HG02840 (cell line): ENCODE measurements around the gene AKAP5.
"Not testable (repeated sequence)": the region's sequence is repeated elsewhere in the genome, so short reads cannot be mapped to it uniquely, and the experiment has no call there.

Source experiments
- ATAC-seq: cut with Tn5 transposase; IDR thresholded peaks from one replicate; pipeline ENCODE4 v1.9.1; 2021; ENCODE audit warnings: mild to moderate bottlenecking, moderate library complexity, moderate number of reproducible peaks; ENCODE audit not compliant: unreplicated experiment, low FRiP score

Gene AKAP5

DNA sequence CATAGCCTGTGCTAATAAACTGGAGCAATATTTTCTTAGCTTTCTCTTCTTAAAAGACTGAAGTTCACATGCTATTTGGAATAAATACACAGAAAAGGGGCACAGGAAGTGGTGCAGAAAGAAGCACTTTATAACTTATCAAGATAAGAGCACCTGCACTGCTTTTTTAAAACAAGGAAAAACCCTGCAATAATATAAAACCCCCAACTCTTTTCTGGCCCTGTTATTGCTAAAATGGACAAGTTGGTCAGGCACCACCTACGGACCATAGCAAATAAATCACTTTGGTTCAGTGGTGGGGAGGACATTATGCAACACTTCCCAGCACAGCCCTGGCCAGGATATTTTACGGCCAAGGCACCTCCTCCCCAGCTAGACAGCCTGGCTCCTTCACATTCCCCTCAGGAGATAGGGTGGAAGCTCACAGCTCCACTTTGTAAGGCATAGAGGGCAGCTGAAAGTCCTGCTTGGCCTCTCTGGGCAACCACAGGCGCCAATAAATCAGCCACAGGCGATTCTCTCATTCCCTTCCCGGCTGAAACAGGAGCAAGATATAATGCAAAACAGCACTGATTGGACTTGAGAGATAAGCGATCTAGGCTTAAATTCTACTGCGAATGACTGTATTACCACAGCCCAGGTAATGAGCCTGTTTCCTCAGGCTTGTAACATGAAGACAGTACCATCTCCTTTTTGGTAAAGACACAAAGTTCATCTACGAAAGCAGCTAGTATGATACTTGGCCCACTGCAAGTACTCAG is 36.3 kb downstream of the AKAP5 start:
- ATAC-seq = no peak

DNA sequence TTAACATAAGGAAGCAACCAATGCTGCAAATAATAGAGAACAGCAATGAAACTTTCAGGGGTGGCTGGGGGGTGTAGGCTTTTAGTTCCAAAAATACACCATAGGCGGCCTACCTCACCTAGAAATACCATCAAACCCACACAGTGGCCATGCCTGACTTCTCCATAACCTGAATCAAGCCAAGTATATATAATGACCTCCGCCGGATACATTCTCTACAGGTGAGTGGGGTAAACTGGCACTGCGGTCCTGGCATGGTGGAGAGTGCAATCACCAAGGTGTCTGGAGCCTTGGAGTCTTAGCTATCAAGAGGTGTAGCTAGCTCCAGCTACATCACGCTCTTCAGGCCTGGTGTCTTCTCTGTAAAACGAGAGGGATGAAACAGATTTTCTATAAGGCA is 37.2 kb downstream of the AKAP5 start:
- ATAC-seq = no peak

DNA sequence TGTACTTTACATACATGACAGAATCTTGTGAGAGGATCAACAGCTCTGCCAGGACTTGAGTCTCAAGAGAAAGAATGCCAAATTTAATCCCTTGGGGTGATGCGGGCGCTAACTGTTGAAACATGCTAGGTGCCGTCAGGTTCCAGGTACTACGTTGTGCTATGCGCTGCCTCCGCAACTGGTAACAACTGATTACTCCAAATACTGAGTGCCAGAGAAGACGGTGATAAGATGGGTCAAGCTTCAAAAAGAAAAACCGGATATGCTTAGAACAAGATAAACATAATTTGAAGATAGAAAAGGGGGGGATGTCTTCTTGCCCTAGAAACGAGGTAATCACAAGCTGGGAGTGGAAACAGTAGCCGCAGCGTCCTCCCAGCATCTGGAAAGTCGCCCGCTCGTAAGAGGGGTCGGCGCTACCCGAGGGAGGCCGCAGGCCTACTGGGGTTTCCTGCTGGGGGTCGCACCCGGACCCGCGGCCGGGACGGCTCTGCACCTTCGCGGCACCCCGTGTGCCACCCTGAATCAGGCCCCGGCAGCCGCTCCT is 37.7 kb downstream of the AKAP5 start:
- ATAC-seq = peak; percentile 5

DNA sequence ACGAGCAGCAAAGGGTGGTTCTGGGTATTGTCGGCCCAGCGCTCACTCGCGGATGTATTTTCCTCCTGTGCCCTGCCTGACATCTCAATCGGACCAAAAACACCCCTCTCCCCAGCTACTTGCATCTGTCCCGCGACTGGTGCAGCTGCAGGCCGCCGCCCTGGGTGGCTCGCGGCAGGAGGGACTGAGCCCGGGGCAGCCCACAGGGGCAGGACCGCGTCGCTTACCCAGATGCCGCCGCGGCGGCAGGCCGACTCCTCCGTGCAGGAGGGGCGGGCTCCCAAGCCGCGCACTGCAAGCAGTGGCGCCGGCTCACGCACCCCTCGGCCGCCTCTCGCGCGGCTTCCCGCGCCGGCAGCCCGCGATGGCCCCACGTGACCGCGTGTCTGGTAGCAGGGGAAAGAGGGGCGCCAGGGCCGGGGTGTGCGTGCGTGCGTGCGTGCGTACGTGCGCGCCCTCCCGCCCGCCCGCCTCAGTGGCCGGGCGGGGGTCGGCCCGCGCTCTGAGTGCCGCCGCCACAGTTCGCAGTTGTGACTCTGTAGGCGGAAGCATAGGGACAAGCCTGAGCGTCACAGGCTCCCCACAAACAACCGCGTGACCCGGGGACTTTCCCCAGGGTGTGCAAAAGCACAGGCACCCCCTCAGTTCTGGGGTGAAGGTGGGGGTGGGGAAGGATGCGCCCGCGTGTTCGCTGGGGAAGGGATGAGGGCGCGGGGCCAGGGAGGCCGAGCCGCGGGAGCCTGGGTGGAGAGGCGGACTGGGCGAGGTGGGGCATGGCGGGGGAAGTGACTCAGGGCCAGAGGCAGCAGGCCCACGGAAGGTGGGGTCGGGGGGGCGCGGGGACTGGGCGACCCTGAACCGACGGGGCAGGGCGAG is 38.4 kb downstream of the AKAP5 start, which contains the start of gene ZBTB25:
ZBTB25 (minus strand) TSS at position 405 of the 876 bp plus-strand sequence. CDS start 13,305 bp downstream, outside the sequence.
- ATAC-seq = peak; percentile 62

DNA sequence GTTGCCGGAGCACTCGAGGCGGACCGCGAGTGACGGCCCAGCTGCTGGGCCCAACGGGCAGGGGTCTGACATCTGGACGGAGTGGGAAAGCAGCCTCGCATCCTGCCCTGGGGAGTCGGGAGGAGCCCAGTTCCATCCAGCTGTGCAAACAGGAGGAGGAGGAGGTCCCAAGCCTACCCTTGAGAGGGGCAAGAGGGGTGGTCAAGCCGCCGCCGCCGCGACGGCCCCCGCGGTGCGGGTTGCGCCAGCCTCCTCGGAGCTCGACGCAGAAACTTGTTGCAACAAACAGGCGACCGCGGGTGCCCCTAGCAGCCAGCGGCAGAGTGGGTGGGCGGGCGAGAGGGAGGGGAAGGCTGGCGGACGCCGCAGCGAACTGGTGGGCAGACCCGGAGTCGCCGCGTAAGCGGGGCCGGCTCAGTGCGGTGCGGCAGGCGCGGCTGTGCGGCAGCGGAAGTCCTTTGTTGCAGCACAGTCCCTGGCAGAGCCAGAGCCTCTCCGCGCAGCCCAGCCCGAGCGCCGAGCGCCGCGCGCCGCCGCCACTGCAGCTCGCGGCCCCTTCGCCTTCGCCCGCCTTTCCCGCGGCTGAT is 39.1 kb downstream of the AKAP5 start, which contains the start of gene ZBTB1:
ZBTB1 (plus strand) TSS at position 461 of the 587 bp plus-strand sequence. CDS start 16,735 bp downstream, outside the sequence.
- peak; percentile 26 for ATAC-seq

DNA sequence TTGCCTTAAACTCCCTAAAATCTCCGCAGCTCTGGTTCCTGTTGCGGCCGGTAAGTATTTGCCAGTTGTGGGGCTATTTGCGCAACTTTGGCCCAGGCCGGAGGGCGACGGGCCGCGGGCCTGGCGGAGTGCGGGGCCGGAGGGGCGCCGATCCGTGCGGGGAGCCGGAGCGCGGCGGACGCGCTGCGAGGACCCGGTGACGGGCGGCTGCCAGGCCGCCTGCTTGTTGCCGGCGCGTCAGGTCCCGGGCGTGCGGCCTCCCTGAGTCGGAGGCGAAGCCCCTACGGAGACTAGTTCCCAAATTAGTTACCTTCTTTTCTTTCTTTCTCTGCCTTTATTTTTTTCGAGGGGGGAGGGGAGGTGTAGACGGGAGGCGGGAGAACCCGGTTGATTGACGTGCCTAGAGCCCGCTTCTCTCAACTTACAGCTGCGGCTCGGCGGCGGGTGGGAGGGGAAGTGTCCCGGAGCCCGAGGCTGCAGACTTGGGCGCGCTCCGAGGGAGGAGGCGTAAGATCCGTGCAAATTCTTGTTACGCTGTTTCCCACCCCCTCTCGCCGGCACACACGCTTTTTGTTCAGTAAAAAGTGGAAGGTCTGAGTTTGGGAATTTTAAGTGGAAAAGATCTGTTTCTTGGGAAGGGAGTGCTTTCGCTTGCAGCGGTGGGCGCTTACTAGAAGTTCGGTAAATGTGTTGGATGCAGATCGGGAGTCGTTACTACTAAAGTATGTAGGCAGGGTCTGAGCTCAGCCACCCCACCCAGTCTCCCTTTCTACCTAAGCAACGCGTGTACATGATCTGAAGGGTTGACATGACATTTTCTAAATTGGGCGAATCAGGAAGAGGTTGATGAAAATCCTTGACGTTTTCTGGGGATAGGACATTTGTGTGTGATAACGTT is 39.8 kb downstream of the AKAP5 start:
- peak; percentile 25 for ATAC-seq

DNA sequence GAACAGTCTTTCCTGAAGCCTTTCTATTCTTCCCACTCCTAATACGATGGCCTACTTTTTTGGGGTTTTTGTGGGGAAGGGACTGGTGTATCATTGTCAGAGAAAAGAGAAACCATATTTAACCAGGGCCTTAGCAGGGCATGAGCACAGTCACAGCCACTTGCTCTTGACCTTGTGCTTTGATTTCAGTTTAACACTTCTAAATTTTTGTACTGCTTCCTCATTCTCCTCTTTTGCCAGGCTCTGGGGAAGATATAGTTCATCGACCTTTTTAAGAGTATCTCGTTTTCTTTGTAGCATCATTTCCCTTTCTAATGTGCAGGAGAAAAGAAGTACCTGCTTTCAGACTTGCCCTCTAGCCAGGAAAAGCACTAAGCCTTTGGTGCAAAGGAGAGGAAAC is 41.4 kb downstream of the AKAP5 start:
- no peak for ATAC-seq

DNA sequence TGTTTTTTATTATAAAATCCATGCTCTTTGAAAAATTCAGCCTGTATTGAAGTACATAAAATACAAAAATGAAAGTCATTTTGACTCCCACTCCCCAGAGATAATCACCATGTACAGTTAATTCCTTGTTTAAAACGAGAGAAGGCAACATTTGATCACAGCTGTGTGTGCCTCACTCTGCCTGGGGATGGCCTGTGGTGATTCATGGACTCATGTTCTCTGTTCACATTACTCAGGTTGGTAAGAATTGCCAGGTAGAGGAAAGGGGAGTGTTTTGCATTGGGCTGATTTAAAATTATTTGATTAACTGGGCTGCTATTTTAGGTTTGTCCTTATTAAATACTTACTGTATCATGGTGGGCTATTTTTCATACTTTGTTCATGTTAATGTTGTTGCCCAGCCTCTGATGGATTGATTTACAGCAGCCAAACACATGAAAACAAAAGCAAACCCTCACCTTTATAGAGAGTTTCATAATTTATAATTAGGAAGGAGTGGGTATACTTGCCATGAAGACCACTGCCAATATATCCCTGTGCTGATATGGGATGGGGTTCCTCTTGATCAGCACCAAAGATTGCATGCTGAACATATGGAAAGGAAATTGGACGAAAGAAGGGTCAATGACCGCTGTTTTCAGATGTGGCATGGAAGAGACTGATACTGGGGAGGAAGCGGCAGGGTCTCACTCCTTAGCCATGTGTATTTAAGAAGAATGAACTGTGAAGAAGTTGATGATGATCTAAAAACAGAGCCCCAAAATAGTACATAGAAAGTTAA is 42.3 kb downstream of the AKAP5 start:
- ATAC-seq = no peak

DNA sequence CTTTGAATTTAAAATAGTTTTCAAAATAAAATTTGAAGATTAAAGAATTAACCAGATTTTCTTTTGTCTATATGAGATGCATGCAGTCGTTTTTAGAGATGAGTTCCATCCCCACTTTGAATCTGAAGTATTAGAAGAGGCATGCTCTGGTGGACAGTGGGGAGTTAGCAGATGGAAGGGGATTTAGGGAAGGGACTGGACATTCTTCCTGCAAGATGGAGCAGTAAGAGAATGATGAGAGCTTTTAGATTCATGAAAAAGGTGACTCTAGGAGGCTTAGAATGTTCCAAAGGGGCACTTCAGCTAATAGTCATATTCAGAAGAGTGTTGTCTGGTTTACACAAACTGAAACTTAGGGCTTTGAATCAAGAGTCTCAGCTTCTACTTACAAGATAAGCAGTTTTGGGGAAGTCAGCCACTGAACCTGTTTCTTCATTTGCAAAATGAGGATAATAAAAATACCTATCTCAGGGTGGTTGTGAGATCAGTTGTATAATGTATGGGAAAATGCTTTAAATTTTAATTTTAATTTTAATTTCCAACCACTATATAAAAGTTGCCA is 43.0 kb downstream of the AKAP5 start:
- no peak for ATAC-seq

DNA sequence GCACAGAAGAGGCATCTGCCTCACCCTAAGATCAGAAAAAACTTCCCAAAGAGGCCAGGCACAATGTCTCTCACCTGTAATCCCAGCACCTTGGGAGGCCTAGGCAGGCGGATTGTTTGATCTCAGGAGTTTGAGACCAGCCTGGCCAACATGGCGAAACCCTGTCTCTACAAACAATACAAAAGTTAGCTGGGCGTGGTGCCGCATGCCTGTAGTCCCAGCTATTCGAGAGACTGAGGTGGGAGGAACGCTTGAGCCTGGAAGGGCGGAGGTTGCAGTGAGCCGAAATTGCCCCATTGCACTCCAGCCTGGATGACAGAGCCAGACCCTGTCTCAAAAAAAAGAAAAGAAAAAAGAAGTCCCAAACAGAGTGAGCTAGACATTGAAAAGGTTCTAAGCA is 43.7 kb downstream of the AKAP5 start:
- no peak for ATAC-seq

DNA sequence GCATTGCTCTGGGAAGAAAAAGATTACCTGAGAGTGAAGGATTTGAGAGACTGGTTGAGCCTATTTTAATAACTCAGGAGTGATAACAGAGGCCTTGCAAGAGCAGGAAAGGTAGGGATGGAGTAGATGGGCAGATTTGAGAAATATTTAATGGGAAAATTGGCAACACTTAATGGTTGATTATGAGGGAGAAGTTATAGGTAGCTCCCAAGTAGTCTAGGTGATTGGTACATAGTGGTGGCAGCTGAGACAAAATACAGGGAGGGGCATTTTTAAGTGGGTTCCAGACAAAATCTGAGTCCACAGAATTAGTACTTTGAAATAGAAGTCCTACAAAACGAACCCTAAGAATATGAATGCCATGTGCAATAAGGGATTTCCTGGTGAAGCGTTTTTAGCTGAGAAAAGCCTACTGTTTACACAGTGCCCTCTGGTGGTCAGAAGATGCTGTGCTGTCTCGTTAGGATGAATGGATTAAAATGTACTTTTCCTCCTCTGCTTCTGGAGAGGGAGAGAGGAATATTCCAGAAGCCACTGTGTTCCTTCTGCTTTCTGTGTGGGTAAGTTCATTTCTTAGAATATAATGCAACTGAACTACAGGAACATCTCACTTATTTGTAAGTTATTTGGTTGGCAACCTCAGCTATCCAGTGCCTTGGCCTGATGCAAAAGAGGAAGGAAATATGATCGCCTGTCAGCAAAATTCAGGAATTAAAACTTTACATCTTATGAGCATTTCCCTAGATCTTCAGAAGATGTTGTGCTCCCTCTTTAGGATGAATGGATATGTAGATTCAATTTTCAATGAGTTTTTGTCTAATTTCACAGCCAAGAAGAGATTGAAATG is 45.7 kb downstream of the AKAP5 start:
- ATAC-seq = no peak

DNA sequence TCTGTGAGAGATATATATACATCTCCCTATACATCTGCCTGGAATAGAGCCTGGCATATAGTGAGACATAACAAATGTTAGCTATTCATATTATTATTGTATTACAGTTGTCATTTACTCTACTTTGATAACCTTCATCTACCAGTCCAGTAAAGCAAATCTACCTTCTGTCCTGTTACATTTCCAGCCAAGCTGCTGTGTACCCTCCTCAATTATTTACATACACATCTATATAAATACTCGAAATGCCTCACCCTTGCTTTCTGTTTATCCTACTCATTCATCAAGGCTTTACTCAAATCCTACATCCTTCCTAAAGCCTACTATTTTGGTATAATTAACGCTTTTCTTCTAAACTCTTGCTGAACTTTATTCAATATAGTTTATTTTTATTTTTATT is 48.0 kb downstream of the AKAP5 start:
- no peak for ATAC-seq

DNA sequence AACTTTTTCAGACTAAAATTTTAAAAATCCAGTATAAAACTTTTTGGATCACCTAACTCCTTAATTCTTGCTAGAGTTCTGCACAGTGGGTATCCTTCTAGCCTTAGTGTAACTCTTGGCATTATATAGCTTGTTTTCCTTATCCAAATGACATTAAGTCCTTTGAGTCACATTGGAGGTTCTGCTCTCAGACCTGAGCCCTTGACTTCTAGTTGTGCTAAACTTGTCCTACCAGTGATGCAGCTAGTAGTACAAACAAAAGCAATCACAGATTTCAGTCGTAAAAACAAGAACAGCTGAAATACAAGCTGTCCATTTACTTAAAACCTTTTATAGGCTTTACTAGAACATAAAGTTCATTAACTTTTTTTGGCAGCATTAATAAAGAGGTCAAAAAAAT is 49.8 kb downstream of the AKAP5 start:
- ATAC-seq = no peak

DNA sequence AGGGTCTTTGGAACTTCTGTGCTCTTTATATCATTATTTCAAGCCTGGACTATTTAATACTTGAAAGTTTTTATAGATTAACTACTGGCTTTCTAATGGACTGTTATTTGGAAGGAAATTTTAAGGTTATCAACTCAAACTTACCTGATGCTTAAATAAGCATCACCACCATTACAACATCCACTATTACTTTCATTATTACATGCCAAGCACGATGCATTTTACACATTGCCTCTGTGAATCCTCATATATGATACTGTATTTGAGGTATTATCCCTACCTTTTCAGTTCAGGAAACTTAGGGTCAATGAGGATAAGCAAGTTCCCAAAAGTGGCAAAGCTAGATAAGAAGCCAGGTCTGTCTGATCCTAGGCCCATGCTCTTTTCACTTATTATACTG is 51.7 kb downstream of the AKAP5 start:
- no peak for ATAC-seq

DNA sequence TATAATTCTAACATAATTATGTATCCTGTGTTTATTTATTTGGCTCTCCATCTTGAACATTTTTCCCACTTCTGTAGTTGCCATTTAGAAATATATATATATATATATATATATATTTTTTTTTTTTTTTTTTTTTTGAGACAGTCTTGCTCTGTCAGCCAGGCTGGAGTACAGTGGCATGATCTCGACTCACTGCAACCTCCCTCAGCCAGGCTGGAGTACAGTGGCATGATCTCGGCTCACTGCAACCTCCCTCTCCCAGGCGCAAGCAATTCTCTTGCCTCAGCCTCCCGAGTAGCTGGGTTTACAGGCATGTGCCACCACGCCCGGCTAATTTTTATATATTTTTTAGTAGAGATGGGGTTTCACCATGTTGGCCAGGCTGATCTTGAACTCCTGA is 52.4 kb downstream of the AKAP5 start:
- ATAC-seq = not testable (repeated sequence)

DNA sequence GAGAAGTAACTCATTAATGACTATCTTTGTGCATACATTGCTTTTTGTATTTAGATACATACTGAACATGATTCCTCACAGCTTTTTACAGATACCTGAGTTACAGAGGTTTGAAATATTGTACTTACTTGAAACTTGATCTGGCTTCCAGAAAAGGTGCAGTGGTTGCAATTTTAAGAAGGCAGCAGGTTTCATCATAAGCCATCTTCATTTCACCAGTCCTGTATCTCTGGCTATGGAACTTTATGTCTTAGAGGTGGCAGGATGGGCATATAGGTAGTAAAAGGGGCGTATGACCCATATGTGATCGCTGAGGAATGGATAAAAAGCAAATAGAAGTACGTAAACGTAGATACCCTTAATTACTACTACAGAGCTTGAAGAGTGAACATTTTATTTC is 52.9 kb downstream of the AKAP5 start:
- no peak for ATAC-seq

DNA sequence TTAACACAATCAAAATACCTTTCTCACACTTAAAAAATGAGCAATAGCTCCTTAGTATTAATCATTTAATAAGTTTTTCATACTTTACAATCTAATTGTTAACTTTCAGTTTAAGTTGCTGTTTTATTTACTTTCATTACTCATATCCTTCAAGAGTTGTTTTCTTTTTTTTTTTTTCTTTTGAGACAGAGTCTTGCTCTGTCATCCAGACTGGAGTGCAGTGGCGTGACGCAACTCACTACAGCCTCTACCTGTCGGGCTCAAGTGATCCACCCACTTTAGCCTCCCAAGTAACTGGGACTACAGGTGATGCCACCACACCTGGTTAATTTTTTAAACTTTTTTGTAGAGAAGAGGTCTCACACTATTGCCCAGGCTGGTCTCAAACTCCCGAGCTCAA is 55.4 kb downstream of the AKAP5 start:
- no peak for ATAC-seq
